22Rv1 (cell line): Measurements from ENCODE around the gene C16orf86.

ENCODE experiments used
- ZFX ChIP-seq: fragments of 450-650 bp; IDR thresholded peaks from 2 replicates; pipeline ENCODE4 v1.6.1; 2017; ENCODE audit warnings: antibody characterized with exemption, borderline replicate concordance
- TF ChIP-seq, protein P1 (sequence below): fragments of 450-650 bp; IDR thresholded peaks from 2 replicates; pipeline ENCODE4 v1.5.1; 2017; ENCODE audit warnings: mild to moderate bottlenecking

DNA sequence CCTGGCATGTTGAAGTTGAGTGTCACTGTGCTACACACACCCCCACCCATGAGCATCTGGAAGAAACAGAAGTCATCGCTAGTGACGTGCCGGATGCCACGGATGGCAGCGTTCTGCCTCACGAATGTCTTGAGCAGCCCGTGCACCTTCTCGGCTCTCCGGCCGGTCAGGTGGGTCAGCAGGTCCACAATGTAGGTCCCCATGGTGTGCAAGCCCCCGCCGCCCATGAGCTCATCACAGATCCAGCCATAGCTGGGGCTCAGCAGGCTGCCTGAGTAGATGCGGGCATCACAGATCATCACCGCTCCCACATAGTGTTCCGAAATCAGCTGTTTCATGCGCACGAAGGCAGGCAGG, 8.9 kb downstream of the C16orf86 start:
- TF ChIP-seq, protein P1, sequence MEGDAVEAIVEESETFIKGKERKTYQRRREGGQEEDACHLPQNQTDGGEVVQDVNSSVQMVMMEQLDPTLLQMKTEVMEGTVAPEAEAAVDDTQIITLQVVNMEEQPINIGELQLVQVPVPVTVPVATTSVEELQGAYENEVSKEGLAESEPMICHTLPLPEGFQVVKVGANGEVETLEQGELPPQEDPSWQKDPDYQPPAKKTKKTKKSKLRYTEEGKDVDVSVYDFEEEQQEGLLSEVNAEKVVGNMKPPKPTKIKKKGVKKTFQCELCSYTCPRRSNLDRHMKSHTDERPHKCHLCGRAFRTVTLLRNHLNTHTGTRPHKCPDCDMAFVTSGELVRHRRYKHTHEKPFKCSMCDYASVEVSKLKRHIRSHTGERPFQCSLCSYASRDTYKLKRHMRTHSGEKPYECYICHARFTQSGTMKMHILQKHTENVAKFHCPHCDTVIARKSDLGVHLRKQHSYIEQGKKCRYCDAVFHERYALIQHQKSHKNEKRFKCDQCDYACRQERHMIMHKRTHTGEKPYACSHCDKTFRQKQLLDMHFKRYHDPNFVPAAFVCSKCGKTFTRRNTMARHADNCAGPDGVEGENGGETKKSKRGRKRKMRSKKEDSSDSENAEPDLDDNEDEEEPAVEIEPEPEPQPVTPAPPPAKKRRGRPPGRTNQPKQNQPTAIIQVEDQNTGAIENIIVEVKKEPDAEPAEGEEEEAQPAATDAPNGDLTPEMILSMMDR: no peak
- TF ChIP-seq ZFX: no peak
